ENCODE data around the gene MACROD2. TPM values are rescaled to one million over a fixed set of nuclear protein-coding genes. Genes with fewer than 3 reads are reported as not detected.

The MACROD2 gene
- total RNA-seq, 1 experiment from 2014 or later = 1.6 TPM

- H3K18ac ChIP-seq (ENCODE audit: insufficient read length, low read depth, low read length) = no peak overlapping the region
- no peak overlapping the region for H3K27ac ChIP-seq (ENCODE audit: insufficient read length, low read depth, low read length)
- H3K4me1 ChIP-seq (ENCODE audit: insufficient read depth, low read length) = no peaks in the 10 kb centered on the region
- H2BK15ac ChIP-seq (ENCODE audit: low read depth, low read length) = no peak overlapping the region
- no peaks in the 10 kb centered on the region for H3K79me2 ChIP-seq (ENCODE audit: insufficient read depth, low read length)
- H2BK12ac ChIP-seq (ENCODE audit: insufficient read length, low read depth, low read length) = no peak overlapping the region
- H3K9ac ChIP-seq (ENCODE audit: extremely low read depth, insufficient read length, low read length) = no peak overlapping the region
- H3T11ph ChIP-seq (ENCODE audit: low read length) = no peak overlapping the region
- no peak overlapping the region for H2BK5ac ChIP-seq (ENCODE audit: insufficient read length, low read length)
- Mint-ChIP-seq H3K36me3 (ENCODE audit: insufficient read depth in 1 of 3, low read depth in 3 of 3) (no peaks in the 10 kb centered on the region; a peak in 1 of 7 replicates), H3K27ac (no peak overlapping the region), H3K4me3 (no peak overlapping the region), H3K4me1 (peaks cover 0 to 3% of the 10 kb centered on the region in 2 experiments; a peak in 1 of 4 replicates), H3K9me3 (no peaks in the 10 kb centered on the region), H3K27me3 (ENCODE audit: low read depth) (no peaks in the 10 kb centered on the region)
- no peak overlapping the region for H3K4me2 ChIP-seq (ENCODE audit: insufficient read depth, insufficient read length, low read length)
- TF ChIP-seq, protein P1, sequence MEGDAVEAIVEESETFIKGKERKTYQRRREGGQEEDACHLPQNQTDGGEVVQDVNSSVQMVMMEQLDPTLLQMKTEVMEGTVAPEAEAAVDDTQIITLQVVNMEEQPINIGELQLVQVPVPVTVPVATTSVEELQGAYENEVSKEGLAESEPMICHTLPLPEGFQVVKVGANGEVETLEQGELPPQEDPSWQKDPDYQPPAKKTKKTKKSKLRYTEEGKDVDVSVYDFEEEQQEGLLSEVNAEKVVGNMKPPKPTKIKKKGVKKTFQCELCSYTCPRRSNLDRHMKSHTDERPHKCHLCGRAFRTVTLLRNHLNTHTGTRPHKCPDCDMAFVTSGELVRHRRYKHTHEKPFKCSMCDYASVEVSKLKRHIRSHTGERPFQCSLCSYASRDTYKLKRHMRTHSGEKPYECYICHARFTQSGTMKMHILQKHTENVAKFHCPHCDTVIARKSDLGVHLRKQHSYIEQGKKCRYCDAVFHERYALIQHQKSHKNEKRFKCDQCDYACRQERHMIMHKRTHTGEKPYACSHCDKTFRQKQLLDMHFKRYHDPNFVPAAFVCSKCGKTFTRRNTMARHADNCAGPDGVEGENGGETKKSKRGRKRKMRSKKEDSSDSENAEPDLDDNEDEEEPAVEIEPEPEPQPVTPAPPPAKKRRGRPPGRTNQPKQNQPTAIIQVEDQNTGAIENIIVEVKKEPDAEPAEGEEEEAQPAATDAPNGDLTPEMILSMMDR (conservative IDR thresholded peaks at IDR 0.05) = no peak
- no peak overlapping the region for H2BK120ac ChIP-seq (ENCODE audit: low read depth, low read length, poor library complexity, severe bottlenecking)
- no peak overlapping the region for H3K56ac ChIP-seq (ENCODE audit: insufficient read length, low read depth, low read length)
- H3K14ac ChIP-seq (ENCODE audit: insufficient read depth, low read length) = no peak overlapping the region
- no peak overlapping the region for H4K91ac ChIP-seq (ENCODE audit: insufficient read length, low read depth, low read length)
- no peak overlapping the region for H2AK5ac ChIP-seq (ENCODE audit: insufficient read length, low read length)
- no peaks in the 10 kb centered on the region for H3K23me2 ChIP-seq (ENCODE audit: insufficient read length, low read depth, low read length, poor library complexity, severe bottlenecking)
- H4K20me1 ChIP-seq (ENCODE audit: control insufficient read depth, insufficient read depth, insufficient read length) = no peaks in the 10 kb centered on the region
- no peak overlapping the region for H2AFZ ChIP-seq (ENCODE audit: low read length)
- no peaks in the 10 kb centered on the region for H3K9me3 ChIP-seq (ENCODE audit: control insufficient read depth, low read depth, low read length)
- no peak overlapping the region for H3K4ac ChIP-seq (ENCODE audit: low read depth, low read length)
- H4K8ac ChIP-seq (replicated peaks; ENCODE audit: insufficient read length, low read depth, low read length) = no peak overlapping the region
- DNase-seq = no peak
- no CpG with 5 or more reads among the region's 4 CpGs for WGBS (ENCODE audit: extremely low coverage, insufficient read length, low lambda C conversion rate)
- H3K27me3 ChIP-seq (ENCODE audit: insufficient read depth, low read length) = no peaks in the 10 kb centered on the region
- no peaks in the 10 kb centered on the region for H3K79me1 ChIP-seq (ENCODE audit: insufficient read depth, low read depth, low read length, poor library complexity, severe bottlenecking)
- no peak overlapping the region for H4K5ac ChIP-seq (ENCODE audit: insufficient read length, low read depth, low read length)
- H2BK20ac ChIP-seq (ENCODE audit: low read depth, low read length, poor library complexity, severe bottlenecking) = no peak overlapping the region
- no peak overlapping the region for H3K23ac ChIP-seq (ENCODE audit: insufficient read length, low read depth, low read length)
Measured at GRCh38 chr20:15528391-15529111, 1533.2 kb downstream of the MACROD2 start.

All from H9 (cell line).